ENCODE results near the gene ENTPD1.
"Not testable (repeated sequence)": the region's sequence is repeated elsewhere in the genome, so short reads cannot be mapped to it uniquely, and the experiment has no call there.

ENTPD1 gene

GRCh38 chr10:95756041-95756761 lies at the start of gene ENTPD1:
TSS of gene ENTPD1 (plus strand) at chr10:95756163. CDS start at chr10:95756240, 77 bp downstream.
- Histone ChIP-seq H3K9ac (ENCODE audit: low read depth, low read length) (peak within 1 kb of the TSS; percentile 40), H3K9me3 (ENCODE audit: control insufficient read depth, insufficient read depth, low read length) (no peaks in the 10 kb centered on the region), H3K36me3 (ENCODE audit: control insufficient read depth, insufficient read depth, low read length) (no peaks in the 10 kb centered on the region), H3K27me3 (ENCODE audit: control insufficient read depth, insufficient read depth, low read length) (no peaks in the 10 kb centered on the region), H3K4me1 (ENCODE audit: control insufficient read depth, insufficient read depth, low read length) (peaks cover 4% of the 10 kb centered on the region), H3K4me3 (ENCODE audit: low read depth, low read length) (peak within 1 kb of the TSS; percentile 53)

- H3K36me3 ChIP-seq (ENCODE audit: control insufficient read depth, insufficient read depth, low read length), result no peaks in the 10 kb centered on the region
- H3K4me3 ChIP-seq (ENCODE audit: low read depth, low read length), result no peak overlapping the region
- H3K9me3 ChIP-seq (ENCODE audit: control insufficient read depth, insufficient read depth, low read length), result no peaks in the 10 kb centered on the region
- no peaks in the 10 kb centered on the region for H3K27me3 ChIP-seq (ENCODE audit: control insufficient read depth, insufficient read depth, low read length)
- no peaks in the 10 kb centered on the region for H3K4me1 ChIP-seq (ENCODE audit: control insufficient read depth, insufficient read depth, low read length)
- H3K9ac ChIP-seq (ENCODE audit: low read depth, low read length), result no peak overlapping the region
Observed at GRCh38 chr10:95706573-95706972, 49.4 kb upstream of the ENTPD1 start.

GRCh38 chr10:95706990-95707389 lies 49.0 kb upstream of the ENTPD1 start:
- Histone ChIP-seq H3K36me3 (ENCODE audit: control insufficient read depth, insufficient read depth, low read length) (no peaks in the 10 kb centered on the region), H3K4me1 (ENCODE audit: control insufficient read depth, insufficient read depth, low read length) (no peaks in the 10 kb centered on the region), H3K4me3 (ENCODE audit: low read depth, low read length) (no peak overlapping the region), H3K9ac (ENCODE audit: low read depth, low read length) (no peak overlapping the region), H3K9me3 (ENCODE audit: control insufficient read depth, insufficient read depth, low read length) (no peaks in the 10 kb centered on the region), H3K27me3 (ENCODE audit: control insufficient read depth, insufficient read depth, low read length) (no peaks in the 10 kb centered on the region)

- no peak overlapping the region for H3K9ac ChIP-seq (ENCODE audit: low read depth, low read length)
- H3K4me3 ChIP-seq (ENCODE audit: low read depth, low read length), result no peak overlapping the region
- no peaks in the 10 kb centered on the region for H3K4me1 ChIP-seq (ENCODE audit: control insufficient read depth, insufficient read depth, low read length)
- H3K9me3 ChIP-seq (ENCODE audit: control insufficient read depth, insufficient read depth, low read length), result no peaks in the 10 kb centered on the region
- H3K27me3 ChIP-seq (ENCODE audit: control insufficient read depth, insufficient read depth, low read length), result no peaks in the 10 kb centered on the region
- H3K36me3 ChIP-seq (ENCODE audit: control insufficient read depth, insufficient read depth, low read length), result no peaks in the 10 kb centered on the region
Observed at GRCh38 chr10:95711492-95711891, 44.5 kb upstream of the ENTPD1 start.

- Histone ChIP-seq H3K27me3 (ENCODE audit: control insufficient read depth, insufficient read depth, low read length) (no peaks in the 10 kb centered on the region), H3K36me3 (ENCODE audit: control insufficient read depth, insufficient read depth, low read length) (no peaks in the 10 kb centered on the region), H3K4me1 (ENCODE audit: control insufficient read depth, insufficient read depth, low read length) (no peaks in the 10 kb centered on the region), H3K4me3 (ENCODE audit: low read depth, low read length) (no peak overlapping the region), H3K9me3 (ENCODE audit: control insufficient read depth, insufficient read depth, low read length) (no peaks in the 10 kb centered on the region), H3K9ac (ENCODE audit: low read depth, low read length) (no peak overlapping the region)
Observed at GRCh38 chr10:95716466-95716865, 39.5 kb upstream of the ENTPD1 start.

GRCh38 chr10:95716866-95717265 lies 39.1 kb upstream of the ENTPD1 start:
- no peaks in the 10 kb centered on the region for H3K27me3 ChIP-seq (ENCODE audit: control insufficient read depth, insufficient read depth, low read length)
- H3K9me3 ChIP-seq (ENCODE audit: control insufficient read depth, insufficient read depth, low read length), result no peaks in the 10 kb centered on the region
- no peaks in the 10 kb centered on the region for H3K36me3 ChIP-seq (ENCODE audit: control insufficient read depth, insufficient read depth, low read length)
- no peak overlapping the region for H3K4me3 ChIP-seq (ENCODE audit: low read depth, low read length)
- H3K4me1 ChIP-seq (ENCODE audit: control insufficient read depth, insufficient read depth, low read length), result no peaks in the 10 kb centered on the region
- no peak overlapping the region for H3K9ac ChIP-seq (ENCODE audit: low read depth, low read length)

- not testable (repeated sequence) for H3K27me3 ChIP-seq (ENCODE audit: control insufficient read depth, insufficient read depth, low read length); H3K36me3 ChIP-seq (ENCODE audit: control insufficient read depth, insufficient read depth, low read length); H3K9ac ChIP-seq (ENCODE audit: low read depth, low read length); H3K4me3 ChIP-seq (ENCODE audit: low read depth, low read length); H3K9me3 ChIP-seq (ENCODE audit: control insufficient read depth, insufficient read depth, low read length); H3K4me1 ChIP-seq (ENCODE audit: control insufficient read depth, insufficient read depth, low read length)
Observed at GRCh38 chr10:95720745-95721144, 35.2 kb upstream of the ENTPD1 start.

GRCh38 chr10:95722496-95722895 lies 33.5 kb upstream of the ENTPD1 start:
- not testable (repeated sequence) for H3K4me3 ChIP-seq (ENCODE audit: low read depth, low read length); H3K36me3 ChIP-seq (ENCODE audit: control insufficient read depth, insufficient read depth, low read length); H3K9me3 ChIP-seq (ENCODE audit: control insufficient read depth, insufficient read depth, low read length); H3K4me1 ChIP-seq (ENCODE audit: control insufficient read depth, insufficient read depth, low read length); H3K9ac ChIP-seq (ENCODE audit: low read depth, low read length); H3K27me3 ChIP-seq (ENCODE audit: control insufficient read depth, insufficient read depth, low read length)

- Histone ChIP-seq H3K9ac (ENCODE audit: low read depth, low read length) (no peak overlapping the region), H3K9me3 (ENCODE audit: control insufficient read depth, insufficient read depth, low read length) (peaks cover 7% of the 10 kb centered on the region), H3K4me1 (ENCODE audit: control insufficient read depth, insufficient read depth, low read length) (no peaks in the 10 kb centered on the region), H3K27me3 (ENCODE audit: control insufficient read depth, insufficient read depth, low read length) (no peaks in the 10 kb centered on the region), H3K4me3 (ENCODE audit: low read depth, low read length) (no peak overlapping the region), H3K36me3 (ENCODE audit: control insufficient read depth, insufficient read depth, low read length) (no peaks in the 10 kb centered on the region)
Observed at GRCh38 chr10:95728526-95728925, 27.4 kb upstream of the ENTPD1 start.

- Histone ChIP-seq H3K9me3 (ENCODE audit: control insufficient read depth, insufficient read depth, low read length) (peaks cover 7% of the 10 kb centered on the region), H3K27me3 (ENCODE audit: control insufficient read depth, insufficient read depth, low read length) (no peaks in the 10 kb centered on the region), H3K4me3 (ENCODE audit: low read depth, low read length) (no peak overlapping the region), H3K9ac (ENCODE audit: low read depth, low read length) (no peak overlapping the region), H3K36me3 (ENCODE audit: control insufficient read depth, insufficient read depth, low read length) (no peaks in the 10 kb centered on the region), H3K4me1 (ENCODE audit: control insufficient read depth, insufficient read depth, low read length) (no peaks in the 10 kb centered on the region)
Observed at GRCh38 chr10:95729323-95730055, 26.5 kb upstream of the ENTPD1 start.

- no peak overlapping the region for H3K9ac ChIP-seq (ENCODE audit: low read depth, low read length)
- no peak overlapping the region for H3K4me3 ChIP-seq (ENCODE audit: low read depth, low read length)
- no peaks in the 10 kb centered on the region for H3K4me1 ChIP-seq (ENCODE audit: control insufficient read depth, insufficient read depth, low read length)
- H3K36me3 ChIP-seq (ENCODE audit: control insufficient read depth, insufficient read depth, low read length), result no peaks in the 10 kb centered on the region
- H3K9me3 ChIP-seq (ENCODE audit: control insufficient read depth, insufficient read depth, low read length), result peaks cover 7% of the 10 kb centered on the region
- H3K27me3 ChIP-seq (ENCODE audit: control insufficient read depth, insufficient read depth, low read length), result no peaks in the 10 kb centered on the region
Observed at GRCh38 chr10:95730233-95730632, 25.7 kb upstream of the ENTPD1 start.

GRCh38 chr10:95732907-95733306 lies 23.1 kb upstream of the ENTPD1 start:
- H3K9ac ChIP-seq (ENCODE audit: low read depth, low read length); H3K27me3 ChIP-seq (ENCODE audit: control insufficient read depth, insufficient read depth, low read length); H3K9me3 ChIP-seq (ENCODE audit: control insufficient read depth, insufficient read depth, low read length); H3K4me1 ChIP-seq (ENCODE audit: control insufficient read depth, insufficient read depth, low read length); H3K36me3 ChIP-seq (ENCODE audit: control insufficient read depth, insufficient read depth, low read length); H3K4me3 ChIP-seq (ENCODE audit: low read depth, low read length): not testable (repeated sequence)

Measured in iPS-15b (cell line).